Measurements from ENCODE around the gene PCDHGA12.
"Not testable (repeated sequence)": the region's sequence is repeated elsewhere in the genome, so short reads cannot be mapped to it uniquely, and the experiment has no call there.

DNA sequence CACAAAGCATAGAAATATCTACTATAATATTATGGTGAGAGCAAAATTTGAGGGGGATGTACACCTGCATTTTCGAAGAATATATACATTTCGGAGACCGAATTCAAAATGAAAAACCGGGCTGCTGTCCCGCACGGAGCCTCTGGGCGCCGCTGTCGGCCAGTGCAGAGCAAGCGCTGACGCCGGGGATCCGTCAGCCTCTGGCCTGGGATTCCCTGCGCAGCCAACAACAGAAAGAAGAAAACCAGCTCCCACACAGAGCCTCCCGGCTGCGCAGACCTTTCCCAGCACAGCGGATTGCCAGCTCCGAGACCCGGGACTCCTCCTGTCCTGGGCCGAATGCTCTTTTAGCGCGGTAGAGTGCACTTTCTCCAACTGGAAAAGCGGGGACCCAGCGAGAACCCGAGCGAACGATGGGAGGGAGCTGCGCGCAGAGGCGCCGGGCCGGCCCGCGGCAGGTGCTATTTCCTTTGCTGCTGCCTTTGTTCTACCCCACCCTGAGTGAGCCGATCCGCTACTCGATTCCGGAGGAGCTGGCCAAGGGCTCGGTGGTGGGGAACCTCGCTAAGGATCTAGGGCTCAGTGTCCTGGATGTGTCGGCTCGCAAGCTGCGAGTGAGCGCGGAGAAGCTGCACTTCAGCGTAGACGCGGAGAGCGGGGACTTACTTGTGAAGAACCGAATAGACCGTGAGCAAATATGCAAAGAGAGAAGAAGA, 22.4 kb upstream of the PCDHGA12 start, which contains the start of gene PCDHGB6:
- not testable (repeated sequence) for TF ChIP-seq SP1 (IDR thresholded peaks at IDR 0.05; ENCODE audit: low read depth); POLR2A (IDR thresholded peaks at IDR 0.05; ENCODE audit: borderline replicate concordance, extremely low read depth, insufficient read depth, insufficient read length)

Data from HCT116 (cell line).